ENCODE data around the gene MCAM.

The MCAM gene

DNA sequence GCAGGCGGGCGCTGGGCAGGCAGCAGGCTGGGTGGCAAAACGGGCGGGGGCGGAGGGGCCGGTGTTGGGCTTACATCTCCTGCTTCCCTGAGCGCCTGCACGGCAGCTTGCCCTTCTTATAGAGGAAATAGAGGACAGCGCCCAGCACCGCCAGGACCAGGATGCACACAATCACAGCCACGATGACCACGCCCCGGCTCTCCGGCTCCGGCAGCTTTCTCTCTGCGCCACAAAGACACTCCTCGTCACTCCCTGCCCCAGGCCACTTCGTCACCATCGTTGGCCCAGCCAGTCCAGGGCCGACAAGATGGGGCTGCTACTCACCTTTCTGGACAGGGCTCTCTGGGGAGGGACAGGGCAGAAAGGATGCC is 6.3 kb downstream of the MCAM start:
- DNase-seq (ENCODE audit: insufficient read length) = no peak
- TF ChIP-seq POLR2A (IDR thresholded peaks at IDR 0.05; ENCODE audit: low read depth, low read length) (no peak), TAF1 (IDR thresholded peaks at IDR 0.05; ENCODE audit: borderline replicate concordance, low read depth, low read length) (no peak), POLR2AphosphoS5 (IDR thresholded peaks at IDR 0.05; ENCODE audit: low read depth, low read length) (no peak)
- FAIRE-seq = no peak

DNA sequence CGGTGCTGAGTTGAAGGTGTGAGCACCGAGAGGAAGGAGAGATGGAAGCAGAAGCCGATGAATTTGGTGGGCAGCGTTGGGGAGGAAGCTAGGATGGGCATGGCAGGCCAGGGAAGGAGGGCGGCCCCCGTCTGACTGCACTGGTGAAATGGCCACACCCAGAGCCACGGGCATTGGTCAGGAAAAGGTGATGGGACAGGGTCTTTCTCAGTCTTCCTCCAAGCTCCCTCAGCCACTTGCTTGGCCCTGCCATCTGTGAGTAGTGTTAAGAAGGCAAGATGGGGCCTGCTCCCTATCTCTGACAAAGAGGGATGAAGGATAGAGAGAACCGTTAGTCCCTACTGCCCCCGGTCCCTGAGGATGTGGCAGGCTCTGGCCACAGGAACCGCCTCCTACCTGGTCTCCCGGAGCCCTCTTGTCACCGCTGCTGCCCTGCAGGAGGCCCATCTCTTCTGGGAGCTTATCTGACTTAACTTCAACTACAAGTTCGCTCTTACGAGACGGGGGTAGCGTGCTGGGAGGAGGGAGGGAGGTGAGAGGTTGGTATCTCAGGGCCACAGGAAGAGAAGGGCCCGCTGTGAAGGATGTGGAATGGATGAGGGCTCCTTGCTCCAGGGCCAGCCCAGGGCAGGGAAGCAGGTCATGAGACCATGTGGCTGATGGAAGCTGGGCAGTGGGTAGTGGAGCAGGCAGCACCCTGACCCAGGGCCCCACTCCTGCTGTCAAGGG is 6.8 kb downstream of the MCAM start:
- FAIRE-seq (no peak), DNase-seq (ENCODE audit: insufficient read length) (no peak)
- TF ChIP-seq POLR2A (IDR thresholded peaks at IDR 0.05; ENCODE audit: low read depth, low read length) = no peak
- no peak for TF ChIP-seq TAF1 (IDR thresholded peaks at IDR 0.05; ENCODE audit: borderline replicate concordance, low read depth, low read length)
- no peak for TF ChIP-seq POLR2AphosphoS5 (IDR thresholded peaks at IDR 0.05; ENCODE audit: low read depth, low read length)

DNA sequence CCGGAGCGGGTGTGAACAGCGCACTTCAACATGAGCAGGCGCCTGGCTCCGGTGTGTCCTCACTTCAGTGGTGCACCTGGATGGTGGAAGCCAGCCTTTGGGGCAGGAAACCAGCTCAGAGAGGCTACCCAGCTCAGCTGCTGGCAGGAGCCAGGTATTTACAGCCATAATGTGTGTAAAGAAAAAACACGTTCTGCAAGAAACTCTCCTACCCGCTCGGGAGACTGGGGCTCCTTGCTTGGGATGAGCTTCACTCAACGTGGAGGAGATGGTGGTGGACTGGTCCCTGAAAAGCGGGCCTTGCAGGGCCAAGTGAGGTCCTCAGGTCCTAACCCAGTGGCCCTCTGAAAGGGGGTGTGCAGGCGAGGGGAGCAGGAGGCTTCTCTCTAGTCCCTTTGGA is 7.5 kb downstream of the MCAM start:
- DNase-seq (ENCODE audit: insufficient read length) (no peak), FAIRE-seq (no peak)
- TF ChIP-seq TAF1 (IDR thresholded peaks at IDR 0.05; ENCODE audit: borderline replicate concordance, low read depth, low read length) = no peak
- TF ChIP-seq POLR2AphosphoS5 (IDR thresholded peaks at IDR 0.05; ENCODE audit: low read depth, low read length) = no peak
- TF ChIP-seq POLR2A (IDR thresholded peaks at IDR 0.05; ENCODE audit: low read depth, low read length) = no peak

DNA sequence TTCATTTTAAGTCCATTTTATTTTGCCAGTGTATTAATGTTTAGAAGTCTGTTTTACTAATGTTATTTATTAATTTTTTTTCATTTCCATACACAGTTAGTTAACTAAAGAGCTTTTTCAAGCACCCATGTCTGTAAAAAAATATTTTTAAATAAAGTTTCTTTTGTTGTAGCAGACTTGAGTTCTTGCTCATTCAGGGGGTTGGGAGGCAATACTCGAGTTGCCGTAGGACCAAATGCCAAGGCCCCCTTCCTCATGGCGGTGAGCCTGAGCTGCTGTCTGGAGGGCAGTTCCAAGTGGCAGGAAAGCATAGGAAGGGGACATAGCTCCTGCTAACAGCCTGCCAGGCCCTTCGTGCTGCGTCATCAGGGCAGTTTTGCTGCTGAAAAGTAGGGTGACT is 9.0 kb downstream of the MCAM start:
- no peak for FAIRE-seq
- DNase-seq (ENCODE audit: insufficient read length) = no peak
- TF ChIP-seq TAF1 (IDR thresholded peaks at IDR 0.05; ENCODE audit: borderline replicate concordance, low read depth, low read length) = no peak
- no peak for TF ChIP-seq POLR2AphosphoS5 (IDR thresholded peaks at IDR 0.05; ENCODE audit: low read depth, low read length)
- no peak for TF ChIP-seq POLR2A (IDR thresholded peaks at IDR 0.05; ENCODE audit: low read depth, low read length)

DNA sequence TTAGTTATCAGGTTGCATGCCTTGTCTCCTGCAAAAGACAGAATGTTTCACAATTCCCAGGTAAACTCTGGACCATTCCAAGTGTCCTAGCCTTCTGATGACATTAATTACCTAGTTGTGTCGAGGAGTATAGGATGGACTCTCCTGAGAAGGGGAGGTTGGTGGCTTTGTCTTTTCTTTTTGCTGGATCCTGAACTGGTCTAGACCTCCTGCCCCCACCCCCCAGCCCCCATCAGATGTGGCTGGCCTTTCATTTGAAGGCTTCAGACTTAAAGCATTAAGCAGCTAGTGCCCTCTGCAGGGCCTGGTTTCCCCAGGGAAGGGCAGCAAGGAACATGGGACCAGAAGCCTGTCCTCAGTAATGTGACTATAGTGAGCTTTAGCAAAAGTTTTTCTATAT is 9.7 kb downstream of the MCAM start:
- no peak for DNase-seq (ENCODE audit: insufficient read length)
- no peak for TF ChIP-seq POLR2A (IDR thresholded peaks at IDR 0.05; ENCODE audit: low read depth, low read length)
- no peak for TF ChIP-seq TAF1 (IDR thresholded peaks at IDR 0.05; ENCODE audit: borderline replicate concordance, low read depth, low read length)
- TF ChIP-seq POLR2AphosphoS5 (IDR thresholded peaks at IDR 0.05; ENCODE audit: low read depth, low read length) = no peak
- FAIRE-seq = no peak

DNA sequence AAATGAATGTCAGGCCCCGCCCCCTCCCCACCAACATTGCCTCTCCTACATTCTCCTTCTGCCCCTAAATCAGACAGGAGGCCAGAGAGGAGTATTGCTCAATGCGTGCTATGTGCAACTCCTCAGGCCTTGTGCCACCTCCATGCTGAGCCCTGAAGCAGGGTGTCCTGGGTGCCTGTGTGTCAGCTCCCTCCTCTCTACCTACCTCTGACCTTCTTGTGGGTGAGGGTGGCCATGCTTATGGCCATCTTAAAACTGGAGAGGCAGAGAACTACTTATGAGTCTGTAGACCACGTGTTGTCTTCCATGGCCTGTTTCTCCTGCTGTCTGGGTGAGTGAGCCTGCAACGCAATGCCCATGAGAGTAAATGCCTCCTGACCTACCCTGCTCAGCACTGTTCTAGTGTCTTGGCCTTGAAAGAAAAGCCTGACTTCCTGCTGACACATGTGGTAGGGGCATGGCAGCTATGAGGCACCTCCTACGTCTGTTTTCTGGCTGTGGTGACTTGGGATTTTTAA is 10.5 kb downstream of the MCAM start:
- FAIRE-seq = no peak
- DNase-seq (ENCODE audit: insufficient read length) = no peak
- TF ChIP-seq TAF1 (IDR thresholded peaks at IDR 0.05; ENCODE audit: borderline replicate concordance, low read depth, low read length) (no peak), POLR2A (IDR thresholded peaks at IDR 0.05; ENCODE audit: low read depth, low read length) (no peak), POLR2AphosphoS5 (IDR thresholded peaks at IDR 0.05; ENCODE audit: low read depth, low read length) (no peak)

DNA sequence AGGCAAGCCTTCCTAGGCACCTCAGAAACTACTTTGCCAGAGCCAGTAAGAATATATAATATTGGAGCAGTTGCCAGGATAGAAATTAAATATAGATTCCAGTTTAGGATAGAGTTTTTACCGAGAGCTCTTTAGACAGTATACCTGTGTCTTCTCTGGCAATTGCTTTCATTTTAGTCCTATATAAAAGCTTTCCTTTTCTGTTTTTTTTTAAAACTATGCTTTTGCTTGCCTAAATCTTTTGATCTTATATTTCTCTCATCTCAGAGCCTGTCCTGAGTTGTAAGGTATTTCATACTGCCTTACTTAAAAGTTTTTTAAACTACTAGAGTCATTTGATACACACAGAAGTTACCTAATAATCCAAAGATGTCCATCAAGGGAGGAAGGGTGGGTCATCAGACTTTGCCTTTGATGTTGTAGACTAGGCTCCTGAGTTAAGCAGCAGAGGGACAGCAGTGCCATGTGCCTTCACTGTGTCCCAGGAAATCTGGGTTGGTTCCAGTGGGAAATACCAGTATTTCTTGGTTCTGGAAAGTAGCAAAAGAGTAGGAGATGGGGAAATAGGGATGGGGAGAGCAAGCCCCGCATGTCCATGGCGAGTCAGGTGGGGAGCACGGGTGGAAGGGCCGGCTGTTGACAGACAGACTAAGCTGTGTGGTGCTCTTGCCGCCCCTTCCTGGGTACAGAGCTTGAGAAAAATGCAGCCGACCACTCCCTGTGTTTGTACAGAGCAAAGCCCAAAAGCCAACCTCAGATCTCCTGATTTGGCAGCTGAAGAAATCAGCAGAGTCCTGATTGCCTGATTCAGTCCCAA is 11.2 kb downstream of the MCAM start:
- DNase-seq (ENCODE audit: insufficient read length) (no peak), FAIRE-seq (no peak)
- TF ChIP-seq TAF1 (IDR thresholded peaks at IDR 0.05; ENCODE audit: borderline replicate concordance, low read depth, low read length) = no peak
- no peak for TF ChIP-seq POLR2AphosphoS5 (IDR thresholded peaks at IDR 0.05; ENCODE audit: low read depth, low read length)
- TF ChIP-seq POLR2A (IDR thresholded peaks at IDR 0.05; ENCODE audit: low read depth, low read length) = no peak

DNA sequence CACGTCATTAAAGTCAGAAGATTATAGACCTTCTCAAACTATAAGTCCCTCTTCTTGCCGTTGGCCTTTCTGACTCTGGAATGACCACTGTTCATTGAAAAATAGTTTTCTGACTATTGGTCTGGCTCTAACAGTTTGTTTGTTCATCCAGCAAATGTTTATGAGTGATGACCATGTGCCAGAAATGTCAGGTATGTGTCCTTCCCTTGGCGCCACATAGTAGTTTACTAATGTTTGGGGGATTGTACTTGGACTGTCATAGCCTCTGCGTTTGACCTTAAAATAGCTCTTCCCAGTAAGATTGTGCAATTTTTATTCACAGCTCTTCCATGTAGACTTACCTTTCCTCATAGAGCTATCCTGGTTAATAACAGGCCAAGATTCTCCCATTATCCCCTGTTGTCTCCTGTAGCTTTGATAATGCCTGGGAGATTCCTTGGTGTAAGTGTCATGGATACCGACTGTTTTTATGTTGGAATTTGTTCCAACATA is 13.7 kb downstream of the MCAM start:
- no peak for DNase-seq (ENCODE audit: insufficient read length)
- TF ChIP-seq POLR2A (IDR thresholded peaks at IDR 0.05; ENCODE audit: low read depth, low read length) = no peak
- no peak for TF ChIP-seq TAF1 (IDR thresholded peaks at IDR 0.05; ENCODE audit: borderline replicate concordance, low read depth, low read length)
- no peak for TF ChIP-seq POLR2AphosphoS5 (IDR thresholded peaks at IDR 0.05; ENCODE audit: low read depth, low read length)
- no peak for FAIRE-seq

DNA sequence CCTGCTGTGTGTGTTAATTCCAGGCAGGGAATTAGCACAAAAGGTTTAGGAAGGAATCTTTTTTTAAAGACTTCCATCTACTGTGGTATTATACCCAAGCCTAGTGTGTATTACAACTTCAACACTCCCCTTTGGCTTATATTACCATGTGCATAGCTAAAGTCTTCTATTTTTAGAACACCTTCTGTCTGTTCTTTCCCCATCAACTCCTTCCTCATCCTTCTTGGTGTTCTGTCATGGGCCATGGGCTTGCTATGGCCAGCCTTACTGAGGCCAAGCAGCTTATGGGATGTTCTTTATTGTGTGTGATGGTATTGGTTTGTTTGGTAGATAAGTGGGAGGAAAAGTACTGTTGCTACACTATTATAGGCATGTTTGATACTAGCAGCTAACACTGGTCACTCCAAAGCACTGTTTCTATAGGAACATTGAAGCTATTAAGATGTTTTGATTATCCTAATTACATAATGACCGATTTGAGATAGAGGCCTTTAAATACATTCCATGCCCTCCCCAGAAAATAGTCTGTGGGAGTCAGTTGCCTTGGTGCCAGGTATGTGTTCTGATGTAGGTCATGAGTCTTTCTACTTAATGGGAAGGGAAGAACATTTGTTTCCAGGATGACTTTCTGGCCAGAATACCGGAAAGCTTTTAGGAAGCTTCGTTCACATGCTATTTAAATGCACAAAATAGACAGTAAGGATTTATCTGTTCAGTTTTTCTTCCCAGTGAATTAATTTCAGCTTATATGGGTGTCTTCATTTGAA is 16.5 kb downstream of the MCAM start:
- no peak for FAIRE-seq
- no peak for DNase-seq (ENCODE audit: insufficient read length)
- TF ChIP-seq POLR2AphosphoS5 (IDR thresholded peaks at IDR 0.05; ENCODE audit: low read depth, low read length) = no peak
- no peak for TF ChIP-seq POLR2A (IDR thresholded peaks at IDR 0.05; ENCODE audit: low read depth, low read length)
- no peak for TF ChIP-seq TAF1 (IDR thresholded peaks at IDR 0.05; ENCODE audit: borderline replicate concordance, low read depth, low read length)

DNA sequence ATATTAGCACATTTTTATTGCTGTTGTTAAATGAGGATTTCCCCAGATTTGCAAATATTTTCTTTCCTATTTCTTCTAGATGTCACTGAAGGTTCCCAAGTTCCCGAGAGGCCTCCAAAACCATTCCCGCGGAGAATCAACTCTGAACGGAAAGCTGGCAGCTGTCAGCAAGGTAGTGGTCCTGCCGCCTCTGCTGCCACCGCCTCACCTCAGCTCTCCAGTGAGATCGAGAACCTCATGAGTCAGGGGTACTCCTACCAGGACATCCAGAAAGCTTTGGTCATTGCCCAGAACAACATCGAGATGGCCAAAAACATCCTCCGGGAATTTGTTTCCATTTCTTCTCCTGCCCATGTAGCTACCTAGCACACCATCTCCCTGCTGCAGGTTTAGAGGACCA is 17.5 kb downstream of the MCAM start:
- TF ChIP-seq TAF1 (IDR thresholded peaks at IDR 0.05; ENCODE audit: borderline replicate concordance, low read depth, low read length) (no peak), POLR2AphosphoS5 (IDR thresholded peaks at IDR 0.05; ENCODE audit: low read depth, low read length) (no peak), POLR2A (IDR thresholded peaks at IDR 0.05; ENCODE audit: low read depth, low read length) (no peak)
- DNase-seq (ENCODE audit: insufficient read length) = no peak
- FAIRE-seq = no peak

DNA sequence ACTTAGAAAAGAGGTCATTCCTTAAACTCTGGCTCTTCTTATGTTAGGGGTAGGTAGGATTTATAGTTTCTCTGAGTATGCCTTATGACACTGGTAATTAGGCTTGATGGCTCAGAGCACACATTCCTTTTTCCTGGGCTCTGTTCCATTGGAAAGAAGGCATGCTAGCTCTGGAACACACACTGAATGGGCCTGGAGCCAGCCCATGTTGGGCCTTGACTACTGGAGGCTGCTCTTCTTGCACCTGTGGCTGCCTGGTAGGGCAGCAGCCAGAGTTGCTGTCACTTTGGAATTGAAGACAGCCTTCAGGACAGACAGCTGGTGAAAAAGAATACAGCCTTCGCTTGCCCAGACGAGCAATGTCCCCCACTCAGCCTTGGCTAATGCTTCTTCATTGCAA is 18.2 kb downstream of the MCAM start:
- DNase-seq (ENCODE audit: insufficient read length) (no peak), FAIRE-seq (no peak)
- TF ChIP-seq TAF1 (IDR thresholded peaks at IDR 0.05; ENCODE audit: borderline replicate concordance, low read depth, low read length) (no peak), POLR2AphosphoS5 (IDR thresholded peaks at IDR 0.05; ENCODE audit: low read depth, low read length) (no peak), POLR2A (IDR thresholded peaks at IDR 0.05; ENCODE audit: low read depth, low read length) (no peak)
